Esophagus squamous epithelium (tissue), 4 donors: ENCODE data around the gene HIBADH.

Experiments used
- CTCF ChIP-seq, 6 experiments: fragments of 450-650 bp in 4 of 6; fragments of 200-600 bp in 2 of 6; sonication (generic) in 2 of 6; IDR thresholded peaks; one replicate each; pipeline ENCODE4 v1.5.1; 2016 to 2019; ENCODE audit warnings: antibody characterized with exemption in 6 of 6, mild to moderate bottlenecking in 4 of 6, moderate library complexity in 4 of 6
- POLR2A ChIP-seq, 4 donors: fragments of 450-650 bp; IDR thresholded peaks; one replicate each; pipeline ENCODE4 v1.6.1; 2017; ENCODE audit warnings: antibody characterized with exemption in 4 of 4, mild to moderate bottlenecking in 4 of 4, moderate library complexity in 3 of 4

GRCh38 chr7:27641581-27642230 lies 21.0 kb downstream of the HIBADH start:
- TF ChIP-seq POLR2A (IDR thresholded peaks at IDR 0.05) = no peak
- TF ChIP-seq CTCF (IDR thresholded peaks at IDR 0.05) = no peak
